Subcutaneous adipose tissue (tissue), 4 donors: Measurements from ENCODE around the gene IKBKE. TPM values are rescaled to one million over a fixed set of nuclear protein-coding genes. Genes with fewer than 3 reads are reported as not detected.

ENCODE experiments used
- CTCF ChIP-seq: fragments of 450-650 bp; IDR thresholded peaks from one replicate; pipeline ENCODE4 v1.5.1; 2016; ENCODE audit warnings: low read depth, mild to moderate bottlenecking, control low read depth, antibody characterized with exemption, moderate library complexity
- small RNA-seq: library from RNA; depleted of rRNA; stranded (forward); fragments of <200 nt; gene quantifications from one replicate; pipeline ENCODE3, GENCODE V24; 2016
- total RNA-seq, 4 donors: library from RNA; depleted of rRNA; stranded (reverse); fragments of >200 nt; gene quantifications; one replicate each; pipeline ENCODE4 v1.1.0, GENCODE V29; 2016

The IKBKE gene
- total RNA-seq, 4 donors from 2014 or later, result 4.0 to 4.9 (median 4.9) TPM

GRCh38 chr1:206538086-206538770 lies 68.0 kb downstream of the IKBKE start:
- no peak for TF ChIP-seq CTCF

- no peak for TF ChIP-seq CTCF
Observed at GRCh38 chr1:206538901-206539640, 68.8 kb downstream of the IKBKE start.

DNA sequence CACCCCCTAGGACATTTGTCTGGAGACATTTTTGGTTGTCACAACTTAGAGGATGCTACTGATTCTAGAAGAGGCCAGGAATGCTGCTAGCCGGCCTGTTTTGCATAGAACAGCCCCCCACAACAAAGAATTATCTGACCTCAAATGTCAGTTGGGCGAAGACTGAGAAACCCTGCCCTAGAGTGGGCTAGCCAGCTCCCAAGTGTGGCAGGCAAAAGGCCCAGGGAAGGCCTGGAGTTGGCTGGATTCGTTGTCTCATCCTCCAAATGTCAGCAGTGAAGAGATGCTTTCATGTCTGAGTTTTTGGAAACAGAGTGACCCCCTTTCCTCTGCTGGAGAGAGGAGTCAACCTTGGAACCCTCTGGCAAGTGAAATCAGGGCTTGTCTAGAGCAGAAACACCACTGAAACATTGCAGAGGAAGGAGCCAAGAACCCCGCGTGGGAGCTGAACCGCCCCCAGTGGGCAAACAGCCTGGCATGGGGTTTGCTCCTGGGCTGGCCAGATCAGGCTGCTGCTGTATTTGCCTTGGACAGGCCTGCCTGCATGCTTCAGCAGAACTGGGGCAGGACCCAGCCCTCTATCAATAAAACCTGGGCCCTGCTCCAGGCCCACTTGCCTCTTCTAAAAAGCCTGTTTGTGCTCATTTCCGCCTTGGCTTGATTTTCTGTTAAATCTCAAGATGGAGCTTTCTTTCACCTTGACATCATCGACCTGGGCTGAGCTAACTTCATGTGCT lies 69.9 kb downstream of the IKBKE start:
- TF ChIP-seq CTCF, result no peak

DNA sequence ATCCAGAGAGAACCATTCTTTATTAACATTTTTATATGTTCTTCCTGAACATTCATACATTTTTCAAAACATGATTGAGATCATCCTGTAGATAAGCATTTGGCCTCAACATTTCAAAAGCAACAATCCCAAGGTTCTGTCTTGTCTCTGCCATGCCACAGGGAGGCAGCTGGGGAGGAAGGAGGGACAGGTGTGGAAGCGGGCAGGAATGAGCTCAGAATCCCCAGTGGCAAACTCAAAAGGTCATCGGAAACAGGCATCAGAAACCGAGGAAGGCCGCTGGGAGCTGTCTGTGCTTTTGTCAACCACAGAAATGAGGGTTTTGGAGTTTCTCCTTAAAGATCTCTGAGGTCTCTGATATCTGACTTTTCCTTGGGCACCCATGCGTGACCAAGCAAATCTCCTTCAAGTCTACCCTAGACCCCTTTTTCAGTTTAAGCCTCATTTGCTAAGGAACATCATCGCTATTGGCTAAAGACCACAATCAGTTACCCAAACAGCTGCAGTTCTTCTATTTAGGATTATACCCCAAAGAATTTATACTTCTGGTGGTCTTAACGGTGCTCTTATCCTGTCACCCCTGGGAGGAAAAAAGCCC lies 71.1 kb downstream of the IKBKE start:
- no peak for TF ChIP-seq CTCF

DNA sequence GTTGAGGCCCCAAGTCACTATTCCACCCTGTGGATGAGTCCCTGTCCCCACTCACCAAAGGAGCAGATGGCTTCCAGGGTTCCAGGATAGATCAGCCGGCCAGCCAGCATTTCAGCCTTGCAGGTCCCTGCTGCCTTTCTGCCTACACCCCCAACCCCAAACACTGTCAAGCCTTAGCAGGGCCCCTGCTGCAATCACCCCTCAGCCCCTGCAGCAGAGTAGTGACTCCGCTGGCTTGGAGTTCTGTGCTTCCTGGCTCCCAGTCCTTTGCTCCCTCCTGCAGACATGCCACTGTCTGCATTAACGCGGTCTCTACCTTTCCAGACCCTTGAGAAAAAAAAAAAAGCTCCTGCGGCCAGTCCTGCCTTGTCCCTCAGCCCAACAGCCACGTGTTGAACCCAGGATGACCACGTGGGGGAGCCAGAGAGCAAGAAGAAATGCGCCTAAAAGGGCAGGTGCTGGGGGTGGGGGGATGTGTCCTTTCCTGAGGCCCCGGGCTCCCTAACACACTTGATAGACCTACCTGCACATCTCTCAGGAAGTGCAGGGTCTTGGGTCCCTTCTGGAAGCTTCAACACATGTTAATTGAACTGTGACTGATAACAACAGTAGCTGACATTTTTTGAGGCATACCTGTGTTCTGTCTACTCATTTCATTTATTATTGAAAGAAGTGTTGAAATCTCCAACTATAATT lies 74.4 kb downstream of the IKBKE start:
- TF ChIP-seq CTCF, result no peak

- TF ChIP-seq CTCF, result no peak
Observed at GRCh38 chr1:206545351-206545750, 75.1 kb downstream of the IKBKE start.

Small RNA genes lying within 50 kb of the gene (small RNA-seq; reads per million reads assigned to genes)
- 0.49 reads per million for gene MIR6769B

Other genes starting within 250 kb of the IKBKE start
- gene RASSF5, start 37.1 kb downstream of the IKBKE start, total RNA-seq, result 10 to 100 TPM in 2 of 4 donors, 1 to 10 TPM in 2; 5.2 to 17.3 (median 9.0) TPM
- 10 to 100 TPM; 43.5 to 64.6 (median 51.4) TPM for gene EIF2D, start 142.0 kb downstream of the IKBKE start, total RNA-seq
- 10 to 100 TPM in 2 of 4 donors, 1 to 10 TPM in 2; 7.6 to 11.3 (median 9.8) TPM for gene DYRK3, start 165.1 kb downstream of the IKBKE start, total RNA-seq
- gene MAPKAPK2, start 214.4 kb downstream of the IKBKE start, total RNA-seq, result 10 to 100 TPM; 37.8 to 63.3 (median 42.9) TPM